SK-N-MC (cell line): ENCODE data around the gene SPPL2B.

Experiments used
- EZH2 ChIP-seq: fragments of 200-600 bp; sonication (generic); IDR thresholded peaks from one replicate; pipeline ENCODE4 v1.6.1; 2017; ENCODE audit warnings: antibody characterized with exemption
- FOXP2 ChIP-seq: optimal IDR thresholded peaks from 2 replicates; pipeline ENCODE3; 2011; ENCODE audit warnings: mild to moderate bottlenecking, moderate library complexity; ENCODE audit not compliant: insufficient read depth; ENCODE audit errors: extremely low read length, control extremely low read depth
- POLR2AphosphoS5 ChIP-seq: IDR thresholded peaks from 2 replicates; pipeline ENCODE4 v1.6.1; 2012; ENCODE audit warnings: mild to moderate bottlenecking, low read depth, low read length, borderline replicate concordance

DNA sequence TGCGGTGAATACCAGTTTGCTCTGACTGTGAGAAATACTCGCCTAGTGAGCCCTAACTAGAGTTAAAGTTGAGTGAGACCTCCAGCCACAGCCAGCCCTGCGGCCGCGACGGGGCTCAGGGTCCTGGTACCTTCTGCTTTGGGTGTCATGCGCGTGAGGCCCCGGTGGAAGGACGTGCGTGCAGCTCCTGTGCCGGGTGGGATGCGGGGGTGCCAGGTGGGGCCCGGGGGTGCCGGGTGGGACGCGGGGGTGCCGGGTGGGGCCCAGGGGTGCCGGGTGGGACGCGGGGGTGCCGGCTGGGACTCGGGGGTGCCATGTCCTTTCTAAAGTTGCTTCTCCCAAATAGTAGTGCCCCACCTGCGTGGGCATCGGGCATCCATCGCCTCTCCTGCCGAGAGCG is 23.1 kb downstream of the SPPL2B start:
- TF ChIP-seq EZH2, result no peak
- TF ChIP-seq POLR2AphosphoS5, result no peak
- no peak for TF ChIP-seq FOXP2
